Spleen (tissue), 11 donors: ENCODE data around the gene SMPD1. TPM values are rescaled to one million over a fixed set of nuclear protein-coding genes. Genes with fewer than 3 reads are reported as not detected.

Source experiments
- DNase-seq: peaks from one replicate; pipeline ENCODE4 v3.0.0-alpha.2; 2020
- H3K27ac ChIP-seq, 8 donors: fragments of 200-600 bp; sonication (generic) in 7 of 8; 1 replicate in 4 of 8; 2 replicates in 4 of 8; pipeline versions ENCODE4 v1.5.0 to v1.8.0; 2016 to 2021; ENCODE audit warnings: inconsistent platforms in 4 of 8, mild to moderate bottlenecking in 4 of 8, moderate library complexity in 1 of 8
- H3K27me3 ChIP-seq, 7 donors: fragments of 200-600 bp; sonication (generic) in 6 of 7; replicated peaks in 1 of 7; 1 replicate in 4 of 7; 2 replicates in 3 of 7; pipeline versions ENCODE4 v1.5.0 to v1.8.0; 2016 to 2021; ENCODE audit warnings: inconsistent platforms in 3 of 7, mild to moderate bottlenecking in 1 of 7
- H3K36me3 ChIP-seq, 6 donors: fragments of 200-600 bp; sonication (generic) in 5 of 6; 1 replicate in 4 of 6; 2 replicates in 2 of 6; pipeline versions ENCODE4 v1.5.0 to v1.8.0; 2016 to 2021; ENCODE audit warnings: inconsistent platforms in 2 of 6
- H3K4me1 ChIP-seq, 6 donors: fragments of 200-600 bp; sonication (generic) in 5 of 6; 1 replicate in 3 of 6; 2 replicates in 3 of 6; pipeline versions ENCODE4 v1.5.0 to v1.8.0; 2016 to 2021; ENCODE audit warnings: inconsistent platforms in 3 of 6
- H3K4me3 ChIP-seq, 8 donors: fragments of 200-600 bp; sonication (generic) in 7 of 8; 1 replicate in 4 of 8; 2 replicates in 4 of 8; pipeline versions ENCODE4 v1.5.0 to v1.8.0; 2016 to 2021; ENCODE audit warnings: inconsistent platforms in 4 of 8, mild to moderate bottlenecking in 4 of 8, moderate library complexity in 2 of 8
- H3K9me3 ChIP-seq, 8 donors: fragments of 200-600 bp; sonication (generic) in 7 of 8; 1 replicate in 4 of 8; 2 replicates in 4 of 8; pipeline versions ENCODE4 v1.5.0 to v1.8.0; 2016 to 2021; ENCODE audit warnings: inconsistent platforms in 4 of 8
- CTCF ChIP-seq, 11 experiments: fragments of 200-600 bp in 7 of 11; fragments of 450-650 bp in 4 of 11; sonication (generic) in 4 of 11; IDR thresholded peaks in 8 of 11; conservative IDR thresholded peaks in 3 of 11; 1 replicate in 7 of 11; 2 replicates in 4 of 11; pipeline versions ENCODE4 v1.4.0 to v1.8.0; 2016 to 2021; ENCODE audit warnings: antibody characterized with exemption in 11 of 11, inconsistent platforms in 4 of 11, mild to moderate bottlenecking in 1 of 11
- POLR2A ChIP-seq, 3 donors: fragments of 450-650 bp; IDR thresholded peaks; one replicate each; pipeline ENCODE4 v1.5.1; 2017; ENCODE audit warnings: antibody characterized with exemption in 3 of 3, mild to moderate bottlenecking in 1 of 3
- POLR2AphosphoS5 ChIP-seq, 3 donors: sonication (generic); formaldehyde crosslinking; IDR thresholded peaks; one replicate each; pipeline ENCODE4 v1.5.1; 2017; ENCODE audit warnings: antibody characterized with exemption in 3 of 3
- WGBS, 5 donors: extraction: QIAGEN DNeasy Blood & Tissue Kit in 3 of 5; methylation state at CpG; one replicate each; pipeline versions ENCODE4 v1.1.5 to v1.1.7; 2013 to 2018; 5-methylcytosine and 5-hydroxymethylcytosine counted together
- intact Hi-C: fragments of 100-400 bp; cut with DNase I; formaldehyde crosslinking; loops from one replicate; pipeline ENCODE4 v1.15.0; 2023; ENCODE audit warnings: low total_unique reads
- polyA plus RNA-seq, 3 donors: library from polyadenylated mRNA; stranded (reverse); fragments of 200-250 nt; gene quantifications; one replicate each; pipeline ENCODE4 v1.2.1, GENCODE V29; 2013
- total RNA-seq, 7 donors: library from RNA; depleted of rRNA in 3 of 7; stranded (reverse); fragments of >200 nt in 3 of 7; fragmentation: NEBNext Ultra II Directional in 4 of 7; extraction: Animal tissue kit (Norgen Biotek cat#: 25700) in 4 of 7; gene quantifications; one replicate each; pipeline versions ENCODE4 v1.1.0 to v1.2.1, GENCODE V29; 2016 to 2021
- donor health status: healthy with polysubstance abuse.
- donor health status: DM: no; HTN: no; CAD: no; lungs with moderate emphysema.
- donor health status: DM: no; HTN: no; CAD: no.
- donor health status: Bipolar disorder and iron deficiency.
- donor health status: healthy.
- donor health status: DM: no; HTN: no; CAD: no.
- donor health status: DM: yes; HTN: yes; CAD: no.

Gene SMPD1
- total and polyA plus RNA-seq, 10 donors = 21.9 to 33.8 (median 27.2) TPM

- Histone ChIP-seq H3K4me3 (no peak overlapping the region), H3K36me3 (peaks cover 0 to 51% (median 11%) of the 10 kb centered on the region in 6 donors), H3K27ac (peak overlapping the region in 4 of 8 donors; percentile 72 to 87 (median 77)), H3K27me3 (no peaks in the 10 kb centered on the region), H3K9me3 (no peaks in the 10 kb centered on the region), H3K4me1 (peaks cover 15 to 60% (median 41%) of the 10 kb centered on the region in 6 donors)
- no peak for DNase-seq
- TF ChIP-seq CTCF (IDR thresholded peaks at IDR 0.05 in 8 of 11, conservative IDR thresholded peaks at IDR 0.05 in 3 of 11) = no peak
- no peak for TF ChIP-seq POLR2AphosphoS5 (IDR thresholded peaks at IDR 0.05)
- no peak for TF ChIP-seq POLR2A (IDR thresholded peaks at IDR 0.05)
- 77 to 92% (median 89%) methylated on average over 5 to 13 of the region's 13 CpGs for WGBS, 5 donors
- intact Hi-C loops = no loop called here
These were observed 14.9 kb downstream of the SMPD1 start for GRCh38 chr11:6405052-6405667.

GRCh38 chr11:6405846-6406245 lies 15.6 kb downstream of the SMPD1 start:
- intact Hi-C loops = no loop called here
- Histone ChIP-seq H3K9me3 (no peaks in the 10 kb centered on the region), H3K36me3 (peaks cover 0 to 53% (median 16%) of the 10 kb centered on the region in 6 donors), H3K4me1 (peaks cover 15 to 59% (median 41%) of the 10 kb centered on the region in 6 donors), H3K27me3 (no peaks in the 10 kb centered on the region), H3K4me3 (no peak overlapping the region), H3K27ac (peak overlapping the region in 2 of 8 donors; percentile 75 to 87)
- 93 to 98% (median 94%) methylated on average over 6 of the region's 6 CpGs for WGBS, 5 donors
- no peak for DNase-seq
- no peak for TF ChIP-seq CTCF (IDR thresholded peaks at IDR 0.05 in 8 of 11, conservative IDR thresholded peaks at IDR 0.05 in 3 of 11)
- TF ChIP-seq POLR2A (IDR thresholded peaks at IDR 0.05) = no peak
- TF ChIP-seq POLR2AphosphoS5 (IDR thresholded peaks at IDR 0.05) = no peak

GRCh38 chr11:6406370-6406769 lies 16.1 kb downstream of the SMPD1 start:
- intact Hi-C loops = no loop called here
- H3K36me3 ChIP-seq = peaks cover 0 to 53% (median 18%) of the 10 kb centered on the region in 6 donors
- 61 to 79% (median 70%) methylated on average over 2 of the region's 2 CpGs for WGBS, 5 donors
- DNase-seq = no peak
- no peak overlapping the region for H3K27ac ChIP-seq
- H3K4me3 ChIP-seq = no peak overlapping the region
- peaks cover 15 to 54% (median 41%) of the 10 kb centered on the region in 6 donors for H3K4me1 ChIP-seq
- no peaks in the 10 kb centered on the region for H3K27me3 ChIP-seq
- H3K9me3 ChIP-seq = no peaks in the 10 kb centered on the region
- TF ChIP-seq CTCF (IDR thresholded peaks at IDR 0.05 in 8 of 11, conservative IDR thresholded peaks at IDR 0.05 in 3 of 11) = no peak
- TF ChIP-seq POLR2AphosphoS5 (IDR thresholded peaks at IDR 0.05) = no peak
- TF ChIP-seq POLR2A (IDR thresholded peaks at IDR 0.05) = no peak

- TF ChIP-seq POLR2A (IDR thresholded peaks at IDR 0.05) (no peak), CTCF (IDR thresholded peaks at IDR 0.05 in 8 of 11, conservative IDR thresholded peaks at IDR 0.05 in 3 of 11) (no peak), POLR2AphosphoS5 (IDR thresholded peaks at IDR 0.05) (peak in 1 of 3 donors; percentile 19)
- Histone ChIP-seq H3K27ac (no peak overlapping the region), H3K36me3 (peaks cover 0 to 31% (median 18%) of the 10 kb centered on the region in 6 donors), H3K4me3 (no peak overlapping the region), H3K9me3 (no peaks in the 10 kb centered on the region), H3K4me1 (peaks cover 4 to 27% (median 16%) of the 10 kb centered on the region in 6 donors), H3K27me3 (no peaks in the 10 kb centered on the region)
- intact Hi-C loops = no loop called here
- peak; percentile 71 for DNase-seq
- WGBS, 5 donors = 93 to 97% (median 97%) methylated on average over 8 to 23 of the region's 23 CpGs
These were observed 20.6 kb downstream of the SMPD1 start for GRCh38 chr11:6410695-6411430.
